ENCODE measurements around the gene NOS1AP. TPM values are rescaled to one million over a fixed set of nuclear protein-coding genes. Genes with fewer than 3 reads are reported as not detected.
"Not testable (repeated sequence)": the region's sequence is repeated elsewhere in the genome, so short reads cannot be mapped to it uniquely, and the experiment has no call there.

The NOS1AP gene
- total RNA-seq, 2 experiments from 2014 or later: 0.18 TPM

DNA sequence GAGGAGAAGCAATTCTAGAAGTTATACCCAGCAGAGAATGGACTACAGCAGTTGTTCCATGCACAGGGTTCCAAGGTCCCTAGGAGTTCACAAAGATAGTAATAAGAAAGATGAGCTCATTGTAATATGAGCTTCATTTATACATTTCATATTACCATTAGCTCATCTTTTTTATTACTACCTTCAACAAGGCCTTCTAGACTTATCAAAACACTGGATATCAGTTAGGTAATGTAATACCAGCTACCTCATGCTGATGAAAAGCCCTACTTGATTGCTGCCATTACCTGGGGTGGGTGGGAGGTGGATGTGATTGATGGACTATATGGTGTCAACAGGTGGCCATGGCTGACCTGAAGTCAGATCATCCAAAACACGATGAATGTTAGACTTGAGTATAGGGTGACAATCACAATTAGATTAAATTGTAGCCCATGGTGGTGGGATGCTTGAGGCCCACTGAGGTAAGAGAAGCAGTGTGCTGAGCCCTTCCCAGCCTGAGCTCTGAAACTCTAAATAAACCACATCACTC is 273.0 kb downstream of the NOS1AP start:
- Mint-ChIP-seq H3K36me3 (ENCODE audit: low read depth) (no peaks in the 10 kb centered on the region), H3K4me3 (no peak overlapping the region), H3K4me1 (ENCODE audit: low read depth) (no peaks in the 10 kb centered on the region), H3K9me3 (no peaks in the 10 kb centered on the region), H3K27ac (no peak overlapping the region), H3K27me3 (peaks cover 8% of the 10 kb centered on the region)
- TF ChIP-seq, protein P1, sequence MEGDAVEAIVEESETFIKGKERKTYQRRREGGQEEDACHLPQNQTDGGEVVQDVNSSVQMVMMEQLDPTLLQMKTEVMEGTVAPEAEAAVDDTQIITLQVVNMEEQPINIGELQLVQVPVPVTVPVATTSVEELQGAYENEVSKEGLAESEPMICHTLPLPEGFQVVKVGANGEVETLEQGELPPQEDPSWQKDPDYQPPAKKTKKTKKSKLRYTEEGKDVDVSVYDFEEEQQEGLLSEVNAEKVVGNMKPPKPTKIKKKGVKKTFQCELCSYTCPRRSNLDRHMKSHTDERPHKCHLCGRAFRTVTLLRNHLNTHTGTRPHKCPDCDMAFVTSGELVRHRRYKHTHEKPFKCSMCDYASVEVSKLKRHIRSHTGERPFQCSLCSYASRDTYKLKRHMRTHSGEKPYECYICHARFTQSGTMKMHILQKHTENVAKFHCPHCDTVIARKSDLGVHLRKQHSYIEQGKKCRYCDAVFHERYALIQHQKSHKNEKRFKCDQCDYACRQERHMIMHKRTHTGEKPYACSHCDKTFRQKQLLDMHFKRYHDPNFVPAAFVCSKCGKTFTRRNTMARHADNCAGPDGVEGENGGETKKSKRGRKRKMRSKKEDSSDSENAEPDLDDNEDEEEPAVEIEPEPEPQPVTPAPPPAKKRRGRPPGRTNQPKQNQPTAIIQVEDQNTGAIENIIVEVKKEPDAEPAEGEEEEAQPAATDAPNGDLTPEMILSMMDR (IDR thresholded peaks at IDR 0.05): no peak
- DNase-seq (no peak), ATAC-seq (no peak)
- ChIA-PET CTCF (no interaction called here), POLR2A (interaction anchor here (1.0 kb wide), 1 partner anchor 20 kb away, joined by 3 read pairs; no protein-coding TSS in a partner anchor)
- intact Hi-C loops (cut with micrococcal nuclease): no loop called here

DNA sequence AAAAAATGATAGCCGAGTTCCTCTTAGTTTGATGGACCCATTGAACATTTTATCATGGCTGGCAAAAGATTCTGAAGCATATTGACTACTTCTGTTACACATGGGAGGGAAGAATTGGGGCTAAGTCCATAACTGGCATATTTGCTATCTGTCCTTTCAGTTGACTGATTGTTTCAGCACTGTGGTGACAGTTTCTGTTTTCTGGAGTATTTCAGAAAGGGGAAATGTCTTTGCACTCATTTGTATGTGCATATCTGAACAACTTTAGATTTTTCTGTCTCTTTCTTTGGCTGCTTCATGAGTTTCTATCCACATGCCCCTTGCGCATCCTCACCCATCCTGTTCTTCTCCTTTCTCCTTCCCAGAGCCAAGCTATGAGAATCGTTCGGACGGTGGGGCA is 274.0 kb downstream of the NOS1AP start:
- H3K36me3 Mint-ChIP-seq (ENCODE audit: low read depth): no peaks in the 10 kb centered on the region
- no peak overlapping the region for H3K27ac Mint-ChIP-seq
- TF ChIP-seq, protein P1 (IDR thresholded peaks at IDR 0.05): no peak
- H3K27me3 Mint-ChIP-seq: peaks cover 7% of the 10 kb centered on the region
- CTCF ChIA-PET: no interaction called here
- intact Hi-C loops (cut with micrococcal nuclease): no loop called here
- ATAC-seq: no peak
- no peak for DNase-seq
- no peaks in the 10 kb centered on the region for H3K9me3 Mint-ChIP-seq
- no peaks in the 10 kb centered on the region for H3K4me1 Mint-ChIP-seq (ENCODE audit: low read depth)
- no peak overlapping the region for H3K4me3 Mint-ChIP-seq
- POLR2A ChIA-PET: no interaction called here

DNA sequence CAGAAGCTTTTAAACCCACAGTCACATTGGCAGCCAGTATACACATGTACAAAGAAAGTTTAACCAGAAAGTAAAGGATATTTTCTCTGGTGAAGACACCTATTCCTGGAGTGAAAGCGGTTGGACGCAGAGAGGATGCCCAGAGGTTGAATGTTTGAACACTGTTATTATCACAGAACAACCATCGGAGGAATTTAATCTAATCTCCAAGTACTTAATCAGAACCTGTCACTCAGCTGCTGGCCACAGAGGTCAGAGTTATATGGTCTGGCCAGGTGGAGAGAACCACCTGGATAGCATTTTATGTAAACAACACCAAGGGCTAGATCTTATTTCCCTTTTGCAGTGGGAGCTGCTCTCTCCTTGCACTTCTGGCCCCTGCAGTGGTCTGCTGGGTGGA is 277.8 kb downstream of the NOS1AP start:
- no peaks in the 10 kb centered on the region for H3K4me1 Mint-ChIP-seq (ENCODE audit: low read depth)
- peaks cover 1% of the 10 kb centered on the region for H3K27me3 Mint-ChIP-seq
- DNase-seq (no peak), ATAC-seq (no peak)
- intact Hi-C loops (cut with micrococcal nuclease): no loop called here
- POLR2A ChIA-PET: no interaction called here
- no peak overlapping the region for H3K27ac Mint-ChIP-seq
- H3K9me3 Mint-ChIP-seq: no peaks in the 10 kb centered on the region
- H3K36me3 Mint-ChIP-seq (ENCODE audit: low read depth): no peaks in the 10 kb centered on the region
- TF ChIP-seq, protein P1 (IDR thresholded peaks at IDR 0.05): no peak
- CTCF ChIA-PET: interaction anchor here (1.0 kb wide), 1 partner anchor 10 kb away, joined by 3 read pairs; no protein-coding TSS in a partner anchor
- H3K4me3 Mint-ChIP-seq: no peak overlapping the region

DNA sequence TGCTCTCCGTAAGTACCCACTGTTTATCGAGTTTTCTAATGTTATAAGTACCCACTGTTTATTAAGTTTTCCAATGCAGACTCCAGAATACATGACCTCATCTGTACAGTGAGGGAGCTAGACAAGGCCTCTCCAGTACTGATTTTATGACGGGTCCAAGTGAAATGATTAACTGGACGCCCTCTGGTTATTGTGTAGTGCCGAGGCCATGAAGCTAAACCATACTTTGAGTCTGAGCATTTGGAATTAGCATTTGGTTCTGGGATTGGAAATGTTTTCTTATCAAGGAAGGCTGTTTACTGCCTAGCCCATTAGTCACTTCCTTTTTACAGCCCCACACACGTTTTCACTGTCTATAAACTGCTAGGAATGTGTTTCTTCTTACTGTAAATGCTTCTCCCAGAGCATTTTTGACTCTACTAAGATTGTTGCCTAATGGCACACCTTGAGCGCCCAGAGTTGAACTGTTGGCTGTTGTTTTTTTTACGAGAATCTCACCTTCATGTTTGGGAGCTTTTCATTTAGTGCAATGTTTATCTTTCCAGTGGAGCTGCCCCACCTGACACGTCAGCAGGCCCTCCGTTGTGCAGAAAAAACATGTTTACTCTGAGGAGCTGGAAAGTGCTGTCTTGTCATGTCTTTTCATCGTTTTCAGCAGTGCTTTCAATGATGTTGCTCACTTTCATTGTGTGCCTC is 280.3 kb downstream of the NOS1AP start:
- intact Hi-C loops (cut with micrococcal nuclease): no loop called here
- CTCF ChIA-PET: no interaction called here
- Mint-ChIP-seq H3K9me3 (no peaks in the 10 kb centered on the region), H3K27ac (no peak overlapping the region), H3K4me3 (no peak overlapping the region), H3K36me3 (ENCODE audit: low read depth) (no peaks in the 10 kb centered on the region), H3K4me1 (ENCODE audit: low read depth) (no peaks in the 10 kb centered on the region), H3K27me3 (peaks cover 1% of the 10 kb centered on the region)
- TF ChIP-seq, protein P1 (IDR thresholded peaks at IDR 0.05): no peak
- DNase-seq (no peak), ATAC-seq (no peak)
- POLR2A ChIA-PET: no interaction called here

DNA sequence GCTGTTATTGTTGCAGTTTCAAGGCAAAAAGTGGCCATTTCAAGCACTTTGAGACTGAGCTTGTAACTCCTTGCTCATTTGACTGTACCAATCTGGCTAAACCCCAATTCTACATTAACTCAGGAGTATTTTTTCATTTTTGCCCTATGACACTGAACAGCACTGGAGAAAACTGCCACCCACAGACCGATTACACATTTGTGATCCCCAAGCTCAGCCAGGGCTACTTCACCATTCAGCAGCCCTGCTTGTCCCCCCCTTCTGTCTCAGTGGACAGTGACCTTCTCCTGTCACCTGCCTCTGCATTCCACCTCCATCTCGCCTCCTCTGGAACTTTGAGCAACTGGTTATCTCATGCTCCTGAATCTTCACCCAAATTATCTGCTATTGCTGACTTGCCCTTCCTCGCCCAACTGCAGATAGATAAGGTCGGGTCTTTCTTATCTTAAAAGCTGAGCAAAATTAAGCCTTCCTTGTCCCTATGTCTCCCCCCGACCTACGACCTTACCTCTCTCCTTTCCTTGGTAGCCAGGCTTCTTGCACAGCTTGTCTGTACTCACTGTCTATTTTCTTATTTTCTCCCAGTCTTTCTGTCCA is 281.9 kb downstream of the NOS1AP start:
- H3K4me3 Mint-ChIP-seq: no peak overlapping the region
- H3K27me3 Mint-ChIP-seq: peaks cover 1% of the 10 kb centered on the region
- no peak overlapping the region for H3K27ac Mint-ChIP-seq
- ChIA-PET CTCF (no interaction called here), POLR2A (no interaction called here)
- H3K9me3 Mint-ChIP-seq: no peaks in the 10 kb centered on the region
- TF ChIP-seq, protein P1 (IDR thresholded peaks at IDR 0.05): no peak
- DNase-seq: no peak
- ATAC-seq: no peak
- intact Hi-C loops (cut with micrococcal nuclease): no loop called here
- no peaks in the 10 kb centered on the region for H3K4me1 Mint-ChIP-seq (ENCODE audit: low read depth)
- H3K36me3 Mint-ChIP-seq (ENCODE audit: low read depth): no peaks in the 10 kb centered on the region

DNA sequence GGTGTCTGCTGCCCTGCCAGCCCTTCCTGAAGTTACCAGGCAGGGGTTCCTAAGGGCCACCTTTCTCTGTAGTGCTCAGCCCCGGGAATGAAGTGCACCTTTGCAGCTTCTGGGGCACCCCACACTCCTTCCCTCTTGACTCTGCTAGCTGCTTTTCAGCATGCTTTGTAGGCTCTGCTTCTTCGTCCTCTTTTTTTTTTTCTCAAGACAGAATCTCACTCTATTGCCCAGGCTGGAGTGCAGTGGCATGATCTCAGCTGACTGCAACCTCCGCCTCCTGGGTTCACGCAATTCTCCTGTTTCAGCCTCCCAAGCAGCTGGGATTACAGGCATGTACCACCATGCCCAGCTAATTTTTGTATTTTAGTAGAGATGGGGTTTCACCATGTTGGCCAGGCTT is 282.4 kb downstream of the NOS1AP start:
- H3K4me1 Mint-ChIP-seq (ENCODE audit: low read depth); H3K27ac Mint-ChIP-seq; POLR2A ChIA-PET; DNase-seq; CTCF ChIA-PET; H3K9me3 Mint-ChIP-seq; ATAC-seq; H3K4me3 Mint-ChIP-seq; intact Hi-C loops (cut with micrococcal nuclease); H3K36me3 Mint-ChIP-seq (ENCODE audit: low read depth); H3K27me3 Mint-ChIP-seq: not testable (repeated sequence)

Measured in activated CD8-positive, alpha-beta T cell treated with anti-CD3 and anti-CD28 coated beads for 36 hours (primary cell).